ENCODE results near the gene CLTRN.

DNA sequence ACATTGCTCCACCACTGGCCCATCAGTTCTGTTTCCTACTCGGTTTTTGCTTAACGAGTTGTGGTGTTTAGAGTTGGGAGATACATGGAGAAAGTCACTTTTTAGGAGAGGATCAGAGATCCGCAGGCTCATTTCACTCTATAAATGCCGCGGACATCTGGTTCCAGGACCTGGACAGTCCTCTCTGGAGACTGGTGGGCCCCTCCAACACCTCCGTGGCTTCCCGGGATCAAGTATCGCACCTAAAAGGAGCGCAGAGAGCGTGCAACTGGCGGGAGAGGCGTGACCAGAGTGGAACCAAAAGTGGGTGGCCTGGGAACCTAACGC is 9.9 kb upstream of the CLTRN start:
- TF ChIP-seq, protein P1, sequence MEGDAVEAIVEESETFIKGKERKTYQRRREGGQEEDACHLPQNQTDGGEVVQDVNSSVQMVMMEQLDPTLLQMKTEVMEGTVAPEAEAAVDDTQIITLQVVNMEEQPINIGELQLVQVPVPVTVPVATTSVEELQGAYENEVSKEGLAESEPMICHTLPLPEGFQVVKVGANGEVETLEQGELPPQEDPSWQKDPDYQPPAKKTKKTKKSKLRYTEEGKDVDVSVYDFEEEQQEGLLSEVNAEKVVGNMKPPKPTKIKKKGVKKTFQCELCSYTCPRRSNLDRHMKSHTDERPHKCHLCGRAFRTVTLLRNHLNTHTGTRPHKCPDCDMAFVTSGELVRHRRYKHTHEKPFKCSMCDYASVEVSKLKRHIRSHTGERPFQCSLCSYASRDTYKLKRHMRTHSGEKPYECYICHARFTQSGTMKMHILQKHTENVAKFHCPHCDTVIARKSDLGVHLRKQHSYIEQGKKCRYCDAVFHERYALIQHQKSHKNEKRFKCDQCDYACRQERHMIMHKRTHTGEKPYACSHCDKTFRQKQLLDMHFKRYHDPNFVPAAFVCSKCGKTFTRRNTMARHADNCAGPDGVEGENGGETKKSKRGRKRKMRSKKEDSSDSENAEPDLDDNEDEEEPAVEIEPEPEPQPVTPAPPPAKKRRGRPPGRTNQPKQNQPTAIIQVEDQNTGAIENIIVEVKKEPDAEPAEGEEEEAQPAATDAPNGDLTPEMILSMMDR (IDR thresholded peaks at IDR 0.05), result no peak
- no peak for TF ChIP-seq POLR2A (IDR thresholded peaks at IDR 0.05)

Measured in uterus (tissue), 2 donors.